HG03575 (cell line): ENCODE measurements around the gene MRI1.
"Not testable (repeated sequence)": the region's sequence is repeated elsewhere in the genome, so short reads cannot be mapped to it uniquely, and the experiment has no call there.

Experiments
- ATAC-seq: cut with Tn5 transposase; IDR thresholded peaks from one replicate; pipeline ENCODE4 v1.9.1; 2021; ENCODE audit not compliant: unreplicated experiment, insufficient number of reproducible peaks, low FRiP score; ENCODE audit errors: extremely low read depth

MRI1 gene

GRCh38 chr19:13764101-13764807 lies at the start of gene MRI1:
Gene MRI1, plus strand, starts transcription at chr19:13764522. Its CDS starts 67 bp downstream, at chr19:13764589.
- ATAC-seq = no peak

GRCh38 chr19:13717194-13717643 lies 47.1 kb upstream of the MRI1 start:
- ATAC-seq = no peak

GRCh38 chr19:13718733-13719132 lies 45.6 kb upstream of the MRI1 start:
- ATAC-seq = no peak

- no peak for ATAC-seq
These were observed 42.2 kb upstream of the MRI1 start for GRCh38 chr19:13722146-13722545.

GRCh38 chr19:13723206-13723605 lies 41.1 kb upstream of the MRI1 start:
- ATAC-seq = no peak

GRCh38 chr19:13726323-13726722 lies 38.0 kb upstream of the MRI1 start:
- ATAC-seq = no peak

- ATAC-seq = no peak
These were observed 36.5 kb upstream of the MRI1 start for GRCh38 chr19:13727798-13728197.

- ATAC-seq = no peak
These were observed 34.5 kb upstream of the MRI1 start for GRCh38 chr19:13729859-13730258.

- ATAC-seq = no peak
These were observed 33.0 kb upstream of the MRI1 start for GRCh38 chr19:13731147-13731964.

- no peak for ATAC-seq
These were observed 32.0 kb upstream of the MRI1 start for GRCh38 chr19:13732337-13732736.

- ATAC-seq = no peak
These were observed 29.6 kb upstream of the MRI1 start for GRCh38 chr19:13734751-13735150.

GRCh38 chr19:13738073-13738472 lies 26.2 kb upstream of the MRI1 start:
- ATAC-seq = no peak

GRCh38 chr19:13741893-13742292 lies 22.4 kb upstream of the MRI1 start:
- no peak for ATAC-seq

GRCh38 chr19:13742756-13743155 lies 21.6 kb upstream of the MRI1 start:
- no peak for ATAC-seq

GRCh38 chr19:13744174-13744573 lies 20.1 kb upstream of the MRI1 start:
- no peak for ATAC-seq

- ATAC-seq = no peak
These were observed 17.2 kb upstream of the MRI1 start for GRCh38 chr19:13747098-13747453.

GRCh38 chr19:13748169-13748828 lies 16.0 kb upstream of the MRI1 start:
- no peak for ATAC-seq

GRCh38 chr19:13751436-13751835 lies 12.9 kb upstream of the MRI1 start:
- ATAC-seq = no peak

- not testable (repeated sequence) for ATAC-seq
These were observed 10.7 kb upstream of the MRI1 start for GRCh38 chr19:13753622-13754021.

- ATAC-seq = no peak
These were observed 8.1 kb upstream of the MRI1 start for GRCh38 chr19:13756210-13756609.
